Tibial artery (tissue), 4 donors: ENCODE measurements around the gene GGT1.
A peak's percentile ranks its signal among the peaks of the same experiment; 100 is the strongest.
"Not testable (repeated sequence)": the region's sequence is repeated elsewhere in the genome, so short reads cannot be mapped to it uniquely, and the experiment has no call there.

Source experiments
- DNase-seq, 2 donors: peaks; one replicate each; pipeline ENCODE4 v3.0.0-alpha.2; 2019
- H3K27ac ChIP-seq, 2 donors: fragments of 200-600 bp; sonication (generic) in 1 of 2; 1 replicate in 1 of 2; 2 replicates in 1 of 2; pipeline ENCODE4 v1.5.1; 2018 to 2019; ENCODE audit warnings: mild to moderate bottlenecking in 1 of 2
- H3K27me3 ChIP-seq, 2 donors: fragments of 200-600 bp; sonication (generic) in 1 of 2; one replicate each; pipeline versions ENCODE4 v1.5.1 to v1.6.0; 2016 to 2019
- H3K36me3 ChIP-seq, 3 donors: fragments of 200-600 bp; sonication (generic) in 2 of 3; one replicate each; pipeline ENCODE4 v1.5.1; 2016 to 2019; ENCODE audit warnings: mild to moderate bottlenecking in 2 of 3
- H3K4me1 ChIP-seq, 4 donors: fragments of 200-600 bp; sonication (generic) in 2 of 4; 1 replicate in 3 of 4; 2 replicates in 1 of 4; pipeline ENCODE4 v1.5.1; 2016 to 2019
- H3K4me3 ChIP-seq, 2 donors: fragments of 200-600 bp; sonication (generic) in 1 of 2; 1 replicate in 1 of 2; 2 replicates in 1 of 2; pipeline ENCODE4 v1.5.1; 2018 to 2019; ENCODE audit warnings: mild to moderate bottlenecking in 2 of 2
- H3K9me3 ChIP-seq, 3 donors: fragments of 200-600 bp; sonication (generic) in 1 of 3; one replicate each; pipeline ENCODE4 v1.5.1; 2016 to 2019
- intact Hi-C: fragments of 100-400 bp; cut with DNase I; formaldehyde crosslinking; loops from one replicate; pipeline ENCODE4 v1.15.0; 2023; ENCODE audit warnings: low total_unique reads
- TF ChIP-seq, protein P1 (sequence below), 2 experiments: fragments of 200-600 bp in 1 of 2; fragments of 450-650 bp in 1 of 2; IDR thresholded peaks; one replicate each; pipeline ENCODE4 v1.5.1; 2017 to 2019; ENCODE audit warnings: antibody characterized with exemption in 2 of 2, mild to moderate bottlenecking in 1 of 2, moderate library complexity in 1 of 2

GGT1 gene

DNA sequence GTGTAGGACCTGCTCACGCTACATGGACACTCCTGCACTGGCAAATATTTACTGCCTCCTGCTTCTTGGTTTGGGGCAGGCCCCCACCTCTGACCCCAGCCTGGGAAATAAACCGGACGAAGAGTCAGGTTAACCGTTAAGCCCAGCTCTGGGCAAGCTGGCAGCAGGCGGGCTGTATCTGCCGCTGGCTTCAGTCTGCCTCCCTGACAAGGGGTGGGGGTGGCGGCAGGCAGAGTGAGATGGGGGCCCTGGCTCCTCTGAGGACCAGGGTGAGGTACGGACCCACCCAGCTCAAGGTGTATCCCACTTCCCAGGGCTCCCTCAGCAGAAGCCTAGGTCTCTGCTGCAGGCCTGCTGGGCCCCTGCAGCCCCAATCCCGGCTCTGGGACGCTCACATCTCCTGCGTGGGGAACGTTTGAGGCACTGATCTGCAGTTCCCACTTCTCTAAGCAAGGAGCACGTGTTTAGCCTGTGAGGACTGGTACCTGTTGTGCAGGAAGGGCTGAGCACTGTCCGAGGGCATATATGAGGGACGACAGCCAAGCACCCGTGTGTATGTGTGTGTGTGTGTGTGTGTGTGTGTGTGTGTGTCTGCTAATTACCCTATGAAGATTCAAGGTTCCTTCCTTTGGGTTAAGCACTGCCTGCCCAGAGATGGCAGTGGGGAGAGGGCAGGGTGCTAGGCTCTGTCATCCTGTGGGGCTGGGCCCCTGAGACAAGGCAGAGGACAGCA lies 9.0 kb upstream of the GGT1 start:
- DNase-seq, result no peak
- no peak overlapping the region for H3K4me3 ChIP-seq
- TF ChIP-seq, protein P1, sequence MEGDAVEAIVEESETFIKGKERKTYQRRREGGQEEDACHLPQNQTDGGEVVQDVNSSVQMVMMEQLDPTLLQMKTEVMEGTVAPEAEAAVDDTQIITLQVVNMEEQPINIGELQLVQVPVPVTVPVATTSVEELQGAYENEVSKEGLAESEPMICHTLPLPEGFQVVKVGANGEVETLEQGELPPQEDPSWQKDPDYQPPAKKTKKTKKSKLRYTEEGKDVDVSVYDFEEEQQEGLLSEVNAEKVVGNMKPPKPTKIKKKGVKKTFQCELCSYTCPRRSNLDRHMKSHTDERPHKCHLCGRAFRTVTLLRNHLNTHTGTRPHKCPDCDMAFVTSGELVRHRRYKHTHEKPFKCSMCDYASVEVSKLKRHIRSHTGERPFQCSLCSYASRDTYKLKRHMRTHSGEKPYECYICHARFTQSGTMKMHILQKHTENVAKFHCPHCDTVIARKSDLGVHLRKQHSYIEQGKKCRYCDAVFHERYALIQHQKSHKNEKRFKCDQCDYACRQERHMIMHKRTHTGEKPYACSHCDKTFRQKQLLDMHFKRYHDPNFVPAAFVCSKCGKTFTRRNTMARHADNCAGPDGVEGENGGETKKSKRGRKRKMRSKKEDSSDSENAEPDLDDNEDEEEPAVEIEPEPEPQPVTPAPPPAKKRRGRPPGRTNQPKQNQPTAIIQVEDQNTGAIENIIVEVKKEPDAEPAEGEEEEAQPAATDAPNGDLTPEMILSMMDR (IDR thresholded peaks at IDR 0.05), result no peak
- no peaks in the 10 kb centered on the region for H3K9me3 ChIP-seq
- intact Hi-C loops, result no loop called here
- H3K4me1 ChIP-seq, result peaks cover 0 to 42% (median 9%) of the 10 kb centered on the region in 4 donors
- peaks cover 0 to 8% (median 0%) of the 10 kb centered on the region in 3 donors for H3K36me3 ChIP-seq
- H3K27me3 ChIP-seq, result no peaks in the 10 kb centered on the region
- H3K27ac ChIP-seq, result peak overlapping the region in 1 of 2 donors; percentile 91

DNA sequence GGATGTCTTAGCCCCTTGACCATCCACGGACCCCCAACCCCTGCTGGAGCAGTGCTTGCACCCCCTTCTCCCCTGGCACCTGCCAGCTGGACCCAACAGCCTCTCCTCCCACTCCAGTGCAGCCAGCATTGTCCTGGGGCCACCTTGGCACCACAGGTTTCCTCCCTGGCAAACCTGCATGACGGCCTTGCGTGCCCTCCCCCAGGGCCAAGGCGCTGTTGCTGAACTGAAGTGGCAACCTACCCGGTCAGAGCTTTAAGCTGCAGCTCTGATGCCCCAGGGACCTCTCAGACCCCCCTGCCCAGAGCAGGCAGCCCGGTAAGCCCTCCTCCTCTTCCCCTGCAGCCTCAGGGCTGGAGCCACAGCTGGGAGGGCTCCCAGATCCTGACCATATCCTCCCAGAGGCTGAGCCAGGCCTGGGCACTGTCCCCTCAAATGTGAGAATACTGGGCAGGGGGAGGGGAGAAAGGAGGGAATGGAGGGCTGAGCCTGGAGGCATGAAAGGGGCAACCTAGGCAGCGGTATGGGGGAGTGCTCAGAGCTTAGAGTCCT lies 8.3 kb upstream of the GGT1 start:
- Histone ChIP-seq H3K27ac (no peak overlapping the region), H3K36me3 (peaks cover 0 to 1% (median 0%) of the 10 kb centered on the region in 3 donors), H3K9me3 (no peaks in the 10 kb centered on the region), H3K4me1 (peaks cover 0 to 36% (median 9%) of the 10 kb centered on the region in 4 donors), H3K27me3 (no peaks in the 10 kb centered on the region), H3K4me3 (no peak overlapping the region)
- DNase-seq, result no peak
- TF ChIP-seq, protein P1 (IDR thresholded peaks at IDR 0.05), result no peak
- intact Hi-C loops, result no loop called here

DNA sequence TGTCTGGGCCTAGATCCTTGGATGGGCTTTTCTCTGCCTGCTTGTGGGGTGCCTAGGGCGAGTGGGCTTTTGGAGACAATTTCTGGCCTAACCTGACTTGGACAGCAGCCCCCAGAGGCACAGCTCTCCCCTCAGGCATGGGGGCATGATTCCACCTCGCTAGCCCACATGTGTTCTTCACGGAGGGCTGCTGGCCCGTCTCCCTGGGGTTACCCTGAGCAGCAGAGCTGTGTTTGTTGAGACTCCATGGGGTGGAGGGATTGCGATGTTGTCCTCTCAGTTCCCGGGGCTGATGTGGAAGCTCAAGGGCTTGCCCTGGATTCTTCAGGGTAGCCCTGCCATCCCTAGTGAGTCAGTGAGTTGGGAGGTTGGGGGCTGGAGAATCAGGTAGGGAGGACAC lies 7.8 kb upstream of the GGT1 start:
- Histone ChIP-seq H3K9me3 (no peaks in the 10 kb centered on the region), H3K36me3 (no peaks in the 10 kb centered on the region), H3K4me1 (peaks cover 0 to 39% (median 9%) of the 10 kb centered on the region in 4 donors), H3K27me3 (no peaks in the 10 kb centered on the region), H3K4me3 (no peak overlapping the region), H3K27ac (no peak overlapping the region)
- TF ChIP-seq, protein P1 (IDR thresholded peaks at IDR 0.05), result no peak
- intact Hi-C loops, result no loop called here
- no peak for DNase-seq

DNA sequence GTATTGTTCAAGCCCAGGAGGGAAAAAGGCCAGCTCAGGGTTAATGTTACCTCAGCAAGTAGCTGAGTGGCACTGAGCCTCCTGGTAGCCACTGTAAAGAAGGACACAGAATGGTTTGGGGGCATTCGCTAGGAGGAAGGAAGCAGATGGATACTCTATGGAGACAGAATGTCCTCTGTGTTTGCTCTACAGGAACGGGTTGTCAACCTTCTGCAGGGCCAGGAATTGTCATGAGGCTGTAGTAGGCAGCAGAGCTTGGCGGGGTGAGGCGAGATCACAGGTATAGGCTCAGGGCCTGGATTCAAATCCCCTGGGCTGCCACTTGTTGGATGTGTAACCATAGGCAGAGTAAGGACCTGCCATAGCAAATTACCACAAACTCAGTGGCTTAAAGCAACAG lies 7.1 kb upstream of the GGT1 start:
- H3K36me3 ChIP-seq, result no peaks in the 10 kb centered on the region
- no peak overlapping the region for H3K27ac ChIP-seq
- TF ChIP-seq, protein P1 (IDR thresholded peaks at IDR 0.05), result no peak
- no peak overlapping the region for H3K4me3 ChIP-seq
- DNase-seq, result no peak
- no peaks in the 10 kb centered on the region for H3K27me3 ChIP-seq
- H3K4me1 ChIP-seq, result peaks cover 0 to 39% (median 9%) of the 10 kb centered on the region in 4 donors
- no peaks in the 10 kb centered on the region for H3K9me3 ChIP-seq
- intact Hi-C loops, result no loop called here

DNA sequence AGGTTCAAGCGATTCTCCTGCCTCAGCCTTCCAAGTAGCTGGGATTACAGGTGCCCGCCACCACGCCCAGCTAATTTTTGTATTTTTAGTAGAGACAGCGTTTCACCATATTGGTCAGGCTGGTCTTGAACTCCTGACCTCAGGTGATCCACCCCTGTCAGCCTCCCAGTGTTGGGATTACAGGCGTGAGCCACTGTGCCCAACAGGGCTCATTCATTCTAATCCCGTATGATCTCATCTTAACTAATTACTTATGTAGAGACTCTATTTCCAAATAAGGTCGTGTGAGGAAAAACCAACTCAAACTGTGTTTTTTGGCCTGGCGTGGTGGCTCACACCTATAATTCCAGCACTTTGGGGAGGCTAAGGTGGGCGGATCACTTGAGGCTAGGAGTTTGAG lies 5.9 kb upstream of the GGT1 start:
- peaks cover 0 to 40% (median 7%) of the 10 kb centered on the region in 4 donors for H3K4me1 ChIP-seq
- H3K27ac ChIP-seq, H3K9me3 ChIP-seq, H3K36me3 ChIP-seq, H3K27me3 ChIP-seq, intact Hi-C loops, H3K4me3 ChIP-seq, DNase-seq: not testable (repeated sequence)

DNA sequence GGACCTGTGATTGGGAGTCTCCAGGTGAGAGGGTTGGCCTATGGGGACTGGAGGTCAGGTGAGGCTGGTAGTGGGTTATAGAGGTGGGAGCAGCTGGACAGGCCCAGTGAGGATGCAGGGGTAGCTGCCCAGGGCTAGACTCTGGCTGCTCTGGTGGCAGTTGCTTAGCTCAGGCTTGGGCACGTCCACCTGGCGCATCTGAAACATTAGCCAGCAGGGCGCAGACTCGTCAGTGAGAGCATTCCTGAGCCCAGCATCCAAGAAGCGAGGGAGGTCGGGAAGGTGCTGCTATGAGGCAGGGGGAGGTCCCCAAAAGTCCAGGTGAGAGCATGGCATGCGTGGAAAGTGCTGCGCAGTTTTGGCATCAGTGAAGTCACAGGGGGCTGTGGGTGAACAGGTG lies 3.5 kb upstream of the GGT1 start:
- H3K36me3 ChIP-seq, result no peaks in the 10 kb centered on the region
- no peaks in the 10 kb centered on the region for H3K27me3 ChIP-seq
- TF ChIP-seq, protein P1 (IDR thresholded peaks at IDR 0.05), result no peak
- no peak overlapping the region for H3K4me3 ChIP-seq
- no peak overlapping the region for H3K27ac ChIP-seq
- peaks cover 0 to 33% (median 2%) of the 10 kb centered on the region in 4 donors for H3K4me1 ChIP-seq
- intact Hi-C loops, result no loop called here
- H3K9me3 ChIP-seq, result no peaks in the 10 kb centered on the region
- no peak for DNase-seq

DNA sequence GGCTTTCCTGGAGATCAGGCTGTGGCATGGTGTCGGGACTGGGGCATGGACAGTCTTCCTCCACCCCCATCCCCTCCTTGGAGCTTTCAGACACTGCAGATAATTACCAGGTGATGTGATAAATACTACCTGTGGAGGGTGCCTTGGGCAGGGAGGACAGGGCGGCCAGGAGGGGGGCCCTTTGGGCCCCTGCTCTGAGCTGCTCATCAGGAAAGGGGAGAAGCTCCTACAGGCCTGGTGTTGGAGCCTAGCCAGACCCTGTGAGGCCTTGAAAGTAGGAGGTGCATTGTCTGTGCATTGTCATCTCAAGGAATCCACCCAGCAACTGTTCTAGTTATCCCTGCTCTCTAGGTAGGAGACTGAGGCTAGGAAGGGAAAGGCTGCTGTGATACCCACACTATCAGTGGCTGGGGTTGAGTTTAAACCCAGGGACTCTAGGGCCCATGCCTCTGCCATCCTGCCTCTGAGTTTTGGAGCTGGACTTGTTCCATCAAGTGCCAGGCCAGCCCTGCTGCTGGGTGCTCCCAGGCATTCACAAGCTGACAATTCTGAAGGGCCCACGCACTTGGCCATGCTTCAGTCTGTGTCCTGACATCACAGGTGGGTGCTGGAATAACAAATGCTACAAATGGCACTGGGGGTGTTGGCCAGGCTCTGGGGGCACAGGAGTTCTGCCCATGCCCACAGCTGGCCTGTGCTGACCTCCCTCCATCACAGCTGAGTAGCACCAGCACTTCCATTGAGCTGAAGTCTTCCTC lies 2.9 kb upstream of the GGT1 start:
- H3K27me3 ChIP-seq, DNase-seq, H3K36me3 ChIP-seq, H3K9me3 ChIP-seq, H3K4me3 ChIP-seq, H3K27ac ChIP-seq, intact Hi-C loops: not testable (repeated sequence)
- H3K4me1 ChIP-seq, result peaks cover 0 to 27% (median 2%) of the 10 kb centered on the region in 4 donors
